HG03039 (cell line): ENCODE measurements around the gene PREP.
"Not testable (repeated sequence)": the region's sequence is repeated elsewhere in the genome, so short reads cannot be mapped to it uniquely, and the experiment has no call there.

Experiments
- ATAC-seq: cut with Tn5 transposase; IDR thresholded peaks from one replicate; pipeline ENCODE4 v1.9.1; 2021; ENCODE audit warnings: mild to moderate bottlenecking, moderate library complexity; ENCODE audit not compliant: unreplicated experiment

Gene PREP

DNA sequence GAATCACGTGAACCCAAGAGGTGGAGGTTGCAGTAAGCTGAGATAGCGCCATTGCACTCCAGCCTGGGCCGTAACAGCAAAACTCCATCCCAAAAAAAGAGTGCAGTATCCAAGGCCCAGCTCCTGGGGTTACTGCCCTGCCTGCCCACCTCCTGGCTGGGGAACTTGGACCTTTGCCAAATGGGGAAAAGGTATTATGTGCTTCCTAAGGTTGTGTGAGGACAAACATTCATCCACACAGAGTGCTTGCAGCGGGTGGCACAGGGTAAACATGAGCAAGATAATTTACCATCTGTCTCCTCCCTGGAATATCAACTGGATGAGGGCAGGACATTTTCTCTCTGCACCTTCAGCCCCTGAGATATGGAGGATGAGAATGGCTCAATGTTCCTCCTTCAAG lies 128.2 kb downstream of the PREP start:
- no peak for ATAC-seq

- ATAC-seq: no peak
Observed at GRCh38 chr6:105273589-105273988, 129.3 kb downstream of the PREP start.

- ATAC-seq: no peak
Observed at GRCh38 chr6:105272786-105273185, 130.1 kb downstream of the PREP start.

GRCh38 chr6:105270511-105270910 lies 132.4 kb downstream of the PREP start:
- no peak for ATAC-seq

DNA sequence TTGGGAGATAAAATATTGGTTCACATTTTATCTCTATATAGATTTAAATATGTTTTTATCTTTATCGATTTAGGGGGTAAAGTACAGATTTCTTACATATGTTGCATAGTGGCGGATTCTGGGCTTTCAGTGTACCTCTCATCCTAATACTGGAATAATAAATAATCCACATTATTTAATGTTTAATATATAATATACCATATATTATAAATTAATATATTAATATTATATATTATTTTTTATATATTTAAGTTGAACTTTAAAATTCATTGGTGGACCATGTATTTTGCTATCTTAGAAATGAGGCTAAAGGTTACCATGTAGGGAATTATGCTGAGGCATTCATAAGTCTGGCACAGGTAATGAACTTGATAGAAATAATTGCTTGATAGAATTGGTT lies 133.5 kb downstream of the PREP start:
- ATAC-seq: no peak

DNA sequence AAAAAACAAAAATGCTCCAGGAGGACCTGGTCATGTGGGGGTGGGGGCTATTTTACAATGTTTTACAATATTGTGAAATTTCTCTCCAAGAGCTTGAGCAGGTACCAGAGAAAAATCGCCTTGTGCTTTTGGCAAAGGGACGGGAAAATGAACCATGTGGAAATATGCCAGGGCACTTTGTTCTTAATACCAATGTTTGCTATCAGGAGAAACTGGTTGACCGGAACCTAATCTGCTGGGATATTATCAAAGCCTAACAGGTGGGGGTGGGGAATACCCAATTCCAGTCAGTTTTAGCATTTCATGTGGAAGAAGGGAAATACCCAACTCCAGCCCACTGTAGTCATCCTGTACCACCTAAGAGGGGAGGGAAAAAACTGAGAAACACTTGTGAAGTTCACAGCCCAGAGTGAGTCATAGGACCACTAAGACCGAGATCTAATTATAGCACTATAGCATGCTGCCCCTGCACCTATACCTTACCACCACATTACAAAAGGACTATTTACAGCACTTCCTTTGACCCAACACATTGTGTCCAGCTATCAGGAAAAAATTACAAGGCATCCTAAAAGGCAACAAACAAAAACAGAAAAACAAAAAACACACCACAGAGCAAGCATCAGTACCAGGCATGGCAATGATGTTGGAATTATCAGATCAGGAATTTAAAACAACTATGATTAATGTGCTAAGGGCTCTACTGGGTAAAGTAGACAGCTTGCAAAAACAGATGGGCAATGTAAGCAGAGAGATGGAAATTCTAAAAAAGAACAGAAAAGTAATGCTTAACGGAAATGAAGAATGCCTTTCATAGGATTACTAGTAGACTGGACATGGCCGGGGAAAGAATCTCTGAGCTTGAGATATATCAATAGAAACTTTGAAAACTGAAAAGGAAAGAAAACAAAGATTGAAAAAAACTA lies 138.9 kb downstream of the PREP start:
- ATAC-seq: no peak

GRCh38 chr6:105259913-105260889 lies 142.7 kb downstream of the PREP start:
- ATAC-seq: no peak

- no peak for ATAC-seq
Observed at GRCh38 chr6:105258816-105259215, 144.1 kb downstream of the PREP start.

DNA sequence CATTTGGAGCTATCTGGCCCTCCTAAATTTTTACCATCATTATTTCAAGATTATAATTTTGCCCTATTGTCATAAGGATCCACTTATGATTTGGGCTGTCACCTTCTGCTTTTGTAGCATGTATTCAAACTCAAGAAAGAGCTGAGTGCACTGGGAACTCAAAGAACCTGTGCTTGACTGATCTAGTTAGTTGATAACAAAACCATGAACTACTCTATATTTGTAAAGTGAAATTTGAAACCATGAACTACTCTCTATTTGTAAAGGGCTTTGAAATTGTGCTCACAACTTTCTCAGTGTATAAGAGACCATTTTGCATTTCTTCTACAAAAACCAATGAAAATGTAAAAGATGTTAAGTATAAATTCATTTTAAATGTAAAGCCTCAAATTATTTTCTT lies 145.5 kb downstream of the PREP start:
- no peak for ATAC-seq

DNA sequence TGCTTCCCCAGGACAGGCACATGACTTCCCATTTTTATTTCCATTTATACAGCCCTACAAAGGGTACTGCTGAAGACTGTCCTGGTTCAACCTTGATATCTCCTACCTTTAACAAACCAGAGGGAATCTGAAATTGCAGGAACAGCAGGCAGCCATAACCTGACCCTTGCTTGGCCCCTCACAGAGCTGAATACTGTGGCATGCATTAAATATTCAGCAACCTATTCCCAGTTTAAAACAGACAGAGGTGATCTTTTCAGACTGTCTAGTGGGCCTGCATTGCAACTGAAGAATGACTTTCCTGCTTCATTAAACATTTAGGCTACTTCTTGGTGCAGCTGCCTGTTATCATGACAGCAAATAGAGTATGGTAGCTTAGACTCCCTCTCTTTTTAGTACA lies 146.3 kb downstream of the PREP start:
- no peak for ATAC-seq

- ATAC-seq: no peak
Observed at GRCh38 chr6:105253787-105254186, 149.1 kb downstream of the PREP start.

DNA sequence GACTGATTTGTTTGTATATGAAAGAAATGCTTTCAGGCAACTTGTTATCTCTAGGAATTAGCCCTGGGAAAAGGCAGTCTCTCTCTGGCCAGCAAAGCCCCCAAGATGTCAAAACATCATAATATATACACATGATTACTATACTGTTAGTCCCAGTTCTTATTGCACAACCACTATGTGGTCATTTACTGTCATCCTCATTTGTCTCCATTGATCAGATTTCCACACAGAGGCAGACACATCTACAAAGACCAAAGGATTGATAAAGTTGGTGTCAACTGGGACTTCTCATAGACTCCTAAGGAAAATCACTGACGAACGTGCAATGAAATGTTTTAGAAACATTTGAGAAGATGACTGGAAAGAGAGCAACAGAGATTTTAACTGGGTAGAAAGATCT lies 151.2 kb downstream of the PREP start:
- no peak for ATAC-seq

- no peak for ATAC-seq
Observed at GRCh38 chr6:105250533-105250932, 152.3 kb downstream of the PREP start.

GRCh38 chr6:105243487-105243886 lies 159.4 kb downstream of the PREP start:
- no peak for ATAC-seq

DNA sequence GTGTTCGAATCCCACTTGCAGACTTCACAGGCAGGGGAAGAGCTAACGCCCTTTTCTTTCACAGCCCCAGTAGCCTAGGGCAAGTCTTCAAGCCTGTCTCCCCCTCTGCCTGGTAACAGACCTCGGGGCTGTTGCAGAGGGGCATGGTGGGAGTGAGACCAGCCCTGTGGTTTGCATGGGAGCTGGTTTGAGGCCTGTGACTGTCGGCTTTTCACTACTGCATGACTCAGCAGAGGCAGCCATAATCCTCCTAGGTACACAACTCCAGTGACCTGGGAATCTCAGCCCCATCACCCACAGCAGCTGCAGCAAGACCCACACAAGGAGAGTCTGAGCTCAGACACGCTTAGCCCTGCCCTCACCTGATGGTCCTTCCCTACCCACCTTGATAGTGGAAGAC lies 167.7 kb downstream of the PREP start:
- ATAC-seq: no peak

- not testable (repeated sequence) for ATAC-seq
Observed at GRCh38 chr6:105231771-105232170, 171.1 kb downstream of the PREP start.
